H1 (cell line): ENCODE measurements around the gene SOHLH1. TPM values are rescaled to one million over a fixed set of nuclear protein-coding genes. Genes with fewer than 3 reads are reported as not detected.

ENCODE experiments used
- CHD7 ChIP-seq: fragments of 300-600 bp; sonication (generic); IDR thresholded peaks from 2 replicates; pipeline ENCODE4 v1.7.1; 2012; ENCODE audit warnings: low read length, moderate library complexity, mild to moderate bottlenecking, inconsistent platforms; ENCODE audit not compliant: insufficient replicate concordance
- SAP30 ChIP-seq: fragments of 300-600 bp; sonication (generic); IDR thresholded peaks from 2 replicates; pipeline ENCODE4 v1.7.1; 2012; ENCODE audit warnings: low read length, moderate library complexity, mild to moderate bottlenecking, inconsistent platforms; ENCODE audit not compliant: insufficient read depth, insufficient replicate concordance
- SP4 ChIP-seq: IDR thresholded peaks from 2 replicates; pipeline ENCODE4 v1.6.1; 2012; ENCODE audit warnings: low read length, inconsistent platforms
- TEAD4 ChIP-seq: IDR thresholded peaks from 2 replicates; pipeline ENCODE4 v1.6.1; 2012; ENCODE audit warnings: low read depth, low read length, inconsistent platforms, mixed read lengths
- YY1 ChIP-seq: IDR thresholded peaks from 2 replicates; pipeline ENCODE4 v1.6.1; 2011; ENCODE audit warnings: low read depth, mild to moderate bottlenecking, low read length
- polyA plus RNA-seq, 7 experiments: library from polyadenylated mRNA; depleted of rRNA in 3 of 7; stranded (reverse) in 5 of 7; unstranded in 2 of 7; fragments of >200 nt in 5 of 7; fragments of 200-250 nt in 2 of 7; gene quantifications; 1 replicate in 5 of 7; 2 replicates in 1 of 7; 4 replicates in 1 of 7; pipeline versions ENCODE4 v1.2.1 to v1.2.3, GENCODE V29; 2011 to 2013; ENCODE audit warnings: missing spikeins in 2 of 7, mixed read lengths in 2 of 7
- total RNA-seq: library from RNA; stranded (reverse); fragmentation: NEBNext Ultra II Directional; extraction: Animal tissue kit (Norgen Biotek cat#: 25700); gene quantifications from 2 replicates; pipeline ENCODE4 v1.2.1, GENCODE V29; 2021

SOHLH1 gene
- total and polyA plus RNA-seq, 2 of the 8 experiments (the other 6 are each of a cell fraction or from before 2014, with no cell fraction given): 0.11 TPM; not detected in 1

DNA sequence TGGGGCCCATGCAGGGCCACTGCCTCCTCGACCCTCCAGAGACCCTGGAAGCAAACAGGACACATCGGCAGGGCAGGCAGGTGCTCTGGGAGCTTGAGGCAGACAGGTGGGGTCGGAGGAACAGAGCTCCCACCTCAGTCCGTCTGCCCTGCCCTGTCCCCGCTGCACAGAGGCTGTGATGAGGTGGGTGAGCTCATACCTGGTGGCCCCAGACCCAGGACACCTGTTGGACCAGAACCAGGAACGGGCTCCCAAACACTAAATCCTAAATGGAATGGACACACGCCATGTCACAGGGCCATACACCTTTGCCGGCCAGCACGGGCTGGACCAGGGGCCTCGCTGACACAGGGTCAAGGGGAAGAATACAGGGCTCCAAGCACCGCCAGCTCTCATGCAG is 5.5 kb downstream of the SOHLH1 start (continued):
- TF ChIP-seq TEAD4 (no peak), YY1 (no peak), SAP30 (no peak), SP4 (no peak), CHD7 (no peak)
